Calu3 (cell line): ENCODE results near the gene ANKRD45. TPM values are rescaled to one million over a fixed set of nuclear protein-coding genes. Genes with fewer than 3 reads are reported as not detected.
"Not testable (repeated sequence)": the region's sequence is repeated elsewhere in the genome, so short reads cannot be mapped to it uniquely, and the experiment has no call there.

Source experiments
- BruUV-seq: library from RNA; stranded (reverse); fragments of 400-500 nt; replicated peaks from 2 replicates; lab custom pipeline; 2021; lab: Mats Ljungman, UMichigan
- CTCF ChIA-PET: fragments of 300-600 bp; sonication (Branson Sonifier 250); formaldehyde crosslinking; loops from one replicate; lab custom pipeline; 2022; ENCODE audit warnings: antibody characterized with exemption; lab: Charles Lee
- DNase-seq: peaks from one replicate; pipeline ENCODE4 v3.0.0; 2022
- H3K27ac Mint-ChIP-seq: one replicate; pipeline ENCODE4 v1.8.0; 2022; ENCODE audit warnings: mixed read lengths; ENCODE audit not compliant: unreplicated experiment
- H3K27me3 Mint-ChIP-seq: one replicate; pipeline ENCODE4 v1.8.0; 2022; ENCODE audit warnings: mixed read lengths; ENCODE audit not compliant: unreplicated experiment
- H3K36me3 Mint-ChIP-seq: one replicate; pipeline ENCODE4 v1.8.0; 2022; ENCODE audit warnings: mild to moderate bottlenecking, moderate library complexity, mixed read lengths; ENCODE audit not compliant: insufficient read depth, unreplicated experiment
- H3K4me1 Mint-ChIP-seq: one replicate; pipeline ENCODE4 v1.8.0; 2022; ENCODE audit warnings: mild to moderate bottlenecking, low read depth, mixed read lengths; ENCODE audit not compliant: unreplicated experiment
- H3K4me3 Mint-ChIP-seq: one replicate; pipeline ENCODE4 v1.8.0; 2022; ENCODE audit warnings: mild to moderate bottlenecking, low read depth, moderate library complexity, mixed read lengths; ENCODE audit not compliant: unreplicated experiment
- H3K9me3 Mint-ChIP-seq: one replicate; pipeline ENCODE4 v1.8.0; 2022; ENCODE audit warnings: low read depth, mixed read lengths; ENCODE audit not compliant: unreplicated experiment
- intact Hi-C: fragments of 100-400 bp; cut with micrococcal nuclease; formaldehyde crosslinking; loops from one replicate; pipeline ENCODE4 v1.10.0; 2022; ENCODE audit not compliant: unreplicated experiment
- total RNA-seq: library from RNA; stranded (reverse); gene quantifications from 2 replicates; pipeline ENCODE4 v1.2.3, GENCODE V29; 2022
- TF ChIP-seq, protein P1 (sequence below): fragments of 200-600 bp; IDR thresholded peaks from one replicate; pipeline ENCODE4 v1.8.0; 2022; ENCODE audit warnings: antibody characterized with exemption; ENCODE audit not compliant: unreplicated experiment

ANKRD45 gene
- total RNA-seq, 1 experiment from 2014 or later, result not detected

DNA sequence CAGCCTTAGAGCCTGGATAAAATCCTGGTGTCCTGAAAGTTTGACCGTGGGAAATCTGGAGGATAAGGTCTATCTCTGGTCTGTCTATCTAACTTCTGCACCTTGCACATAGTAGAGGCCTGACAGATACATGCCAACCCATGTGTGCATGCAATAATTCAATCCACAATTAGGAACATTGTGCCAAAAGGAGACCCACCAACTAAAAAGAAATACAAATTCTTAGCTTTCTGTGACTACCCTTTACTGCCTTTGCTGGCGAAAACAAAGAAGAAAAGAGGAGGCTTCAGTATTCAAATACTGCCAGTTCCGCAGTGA lies 44.7 kb upstream of the ANKRD45 start:
- BruUV-seq, result TSS peak; percentile 74
- intact Hi-C loops, result loop anchor here (2.0 to 10.0 kb wide), 3 partner anchors 210 to 284 kb away; partner anchors contain the start of gene PRDX6
- Mint-ChIP-seq H3K36me3 (peaks cover 14% of the 10 kb centered on the region), H3K27me3 (peaks cover 26% of the 10 kb centered on the region), H3K4me3 (peak overlapping the region; percentile 92), H3K9me3 (no peaks in the 10 kb centered on the region), H3K27ac (peak overlapping the region; percentile 87), H3K4me1 (peaks cover 9% of the 10 kb centered on the region)
- TF ChIP-seq, protein P1, sequence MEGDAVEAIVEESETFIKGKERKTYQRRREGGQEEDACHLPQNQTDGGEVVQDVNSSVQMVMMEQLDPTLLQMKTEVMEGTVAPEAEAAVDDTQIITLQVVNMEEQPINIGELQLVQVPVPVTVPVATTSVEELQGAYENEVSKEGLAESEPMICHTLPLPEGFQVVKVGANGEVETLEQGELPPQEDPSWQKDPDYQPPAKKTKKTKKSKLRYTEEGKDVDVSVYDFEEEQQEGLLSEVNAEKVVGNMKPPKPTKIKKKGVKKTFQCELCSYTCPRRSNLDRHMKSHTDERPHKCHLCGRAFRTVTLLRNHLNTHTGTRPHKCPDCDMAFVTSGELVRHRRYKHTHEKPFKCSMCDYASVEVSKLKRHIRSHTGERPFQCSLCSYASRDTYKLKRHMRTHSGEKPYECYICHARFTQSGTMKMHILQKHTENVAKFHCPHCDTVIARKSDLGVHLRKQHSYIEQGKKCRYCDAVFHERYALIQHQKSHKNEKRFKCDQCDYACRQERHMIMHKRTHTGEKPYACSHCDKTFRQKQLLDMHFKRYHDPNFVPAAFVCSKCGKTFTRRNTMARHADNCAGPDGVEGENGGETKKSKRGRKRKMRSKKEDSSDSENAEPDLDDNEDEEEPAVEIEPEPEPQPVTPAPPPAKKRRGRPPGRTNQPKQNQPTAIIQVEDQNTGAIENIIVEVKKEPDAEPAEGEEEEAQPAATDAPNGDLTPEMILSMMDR, result no peak
- CTCF ChIA-PET, result interaction anchor here (1.0 to 1.4 kb wide), 7 partner anchors 25 to 283 kb away, joined by 3 to 5 read pairs (median 3); partner anchors contain the start of gene DARS2
- no peak for DNase-seq

GRCh38 chr1:173708787-173709186 lies 39.1 kb upstream of the ANKRD45 start:
- H3K36me3 Mint-ChIP-seq, result no peaks in the 10 kb centered on the region

DNA sequence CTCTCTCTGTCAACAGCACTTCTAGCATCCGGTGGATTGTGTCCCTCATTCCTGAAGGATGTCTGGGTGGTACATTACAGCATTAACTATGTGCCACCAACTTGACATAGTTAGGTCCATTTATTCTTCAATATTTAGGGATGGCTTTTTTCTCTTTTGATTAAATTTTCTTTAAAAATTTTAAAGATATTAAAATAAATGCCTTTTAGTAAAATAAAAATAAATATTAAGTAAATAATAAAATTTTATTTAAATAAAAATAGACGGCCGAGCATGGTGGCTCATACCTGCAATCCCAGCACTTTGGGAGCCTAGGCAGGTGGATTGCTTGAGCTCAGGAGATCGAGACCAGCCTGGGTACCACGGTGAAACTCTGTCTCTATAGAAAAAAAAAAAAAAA lies 35.5 kb upstream of the ANKRD45 start:
- DNase-seq, result no peak
- Mint-ChIP-seq H3K27ac (no peak overlapping the region), H3K9me3 (no peaks in the 10 kb centered on the region), H3K4me1 (no peaks in the 10 kb centered on the region), H3K4me3 (no peak overlapping the region), H3K27me3 (peaks cover 23% of the 10 kb centered on the region), H3K36me3 (no peaks in the 10 kb centered on the region)
- CTCF ChIA-PET, result interaction anchor here (0.7 kb wide), 1 partner anchor 128 kb away, joined by 3 read pairs; no protein-coding TSS in a partner anchor
- intact Hi-C loops, result no loop called here
- BruUV-seq, result no TSS peak
- TF ChIP-seq, protein P1, result no peak

More at GRCh38 chr1:173708787-173709186, 39.1 kb upstream of the ANKRD45 start:
- intact Hi-C loops, result no loop called here
- TF ChIP-seq, protein P1, result no peak
- no TSS peak for BruUV-seq
- Mint-ChIP-seq H3K4me1 (no peaks in the 10 kb centered on the region), H3K27me3 (peaks cover 33% of the 10 kb centered on the region), H3K9me3 (no peaks in the 10 kb centered on the region), H3K27ac (no peak overlapping the region), H3K4me3 (no peak overlapping the region)
- CTCF ChIA-PET, result no interaction called here
- no peak for DNase-seq

- no peak overlapping the region for H3K4me3 Mint-ChIP-seq
- no TSS peak for BruUV-seq
- peaks cover 31% of the 10 kb centered on the region for H3K27me3 Mint-ChIP-seq
- DNase-seq, result no peak
- H3K9me3 Mint-ChIP-seq, result no peaks in the 10 kb centered on the region
- H3K4me1 Mint-ChIP-seq, result no peaks in the 10 kb centered on the region
- TF ChIP-seq, protein P1, result no peak
- CTCF ChIA-PET, result interaction anchor here (0.6 kb wide), 1 partner anchor 109 kb away, joined by 5 read pairs; no protein-coding TSS in a partner anchor
- no peaks in the 10 kb centered on the region for H3K36me3 Mint-ChIP-seq
- intact Hi-C loops, result no loop called here
- H3K27ac Mint-ChIP-seq, result no peak overlapping the region
Observed at GRCh38 chr1:173702736-173703135, 33.1 kb upstream of the ANKRD45 start.

GRCh38 chr1:173701299-173701698 lies 31.6 kb upstream of the ANKRD45 start:
- CTCF ChIA-PET, H3K4me3 Mint-ChIP-seq: not testable (repeated sequence)

More at GRCh38 chr1:173701299-173701698, 31.6 kb upstream of the ANKRD45 start:
- H3K4me1 Mint-ChIP-seq, BruUV-seq, H3K9me3 Mint-ChIP-seq, H3K36me3 Mint-ChIP-seq, H3K27ac Mint-ChIP-seq, DNase-seq, intact Hi-C loops: not testable (repeated sequence)
- peaks cover 46% of the 10 kb centered on the region for H3K27me3 Mint-ChIP-seq
